T follicular helper cell (primary cell): Measurements from ENCODE around the gene ZNF48.

Experiments used
- DNase-seq: peaks from one replicate; pipeline ENCODE4 v3.0.0-alpha.2; 2020; ENCODE audit warnings: low read depth

The ZNF48 gene

GRCh38 chr16:30407804-30408534 lies 12.7 kb downstream of the ZNF48 start:
- no peak for DNase-seq

- peak; percentile 89 for DNase-seq
These were observed 14.2 kb downstream of the ZNF48 start for GRCh38 chr16:30409125-30410060.

GRCh38 chr16:30413112-30413806 lies 18.0 kb downstream of the ZNF48 start:
- no peak for DNase-seq

GRCh38 chr16:30414159-30414558 lies 18.9 kb downstream of the ZNF48 start:
- no peak for DNase-seq

- no peak for DNase-seq
These were observed 20.9 kb downstream of the ZNF48 start for GRCh38 chr16:30416047-30416603.

GRCh38 chr16:30416624-30417528 lies 21.7 kb downstream of the ZNF48 start:
- no peak for DNase-seq

- peak; percentile 83 for DNase-seq
These were observed 22.5 kb downstream of the ZNF48 start for GRCh38 chr16:30417529-30418349.

- DNase-seq = no peak
These were observed 23.3 kb downstream of the ZNF48 start for GRCh38 chr16:30418350-30419181.

GRCh38 chr16:30421010-30421409 lies 25.8 kb downstream of the ZNF48 start:
- DNase-seq = no peak

GRCh38 chr16:30428055-30428454 lies 32.8 kb downstream of the ZNF48 start:
- no peak for DNase-seq

- DNase-seq = no peak
These were observed 34.1 kb downstream of the ZNF48 start for GRCh38 chr16:30429418-30429677.

GRCh38 chr16:30429678-30430427 lies 34.6 kb downstream of the ZNF48 start, which contains the start of gene DCTPP1:
Gene DCTPP1, minus strand, starts transcription at chr16:30430030. Its CDS starts 50 bp downstream, at chr16:30429980.
- DNase-seq = peak; percentile 94

- DNase-seq = peak; percentile 10
These were observed 35.3 kb downstream of the ZNF48 start for GRCh38 chr16:30430428-30430970.

- DNase-seq = no peak
These were observed 39.6 kb downstream of the ZNF48 start for GRCh38 chr16:30434852-30435251.

- DNase-seq = no peak
These were observed 42.4 kb downstream of the ZNF48 start for GRCh38 chr16:30437511-30438046.

- DNase-seq = no peak
These were observed 43.6 kb downstream of the ZNF48 start for GRCh38 chr16:30438835-30439234.

- DNase-seq = no peak
These were observed 44.6 kb downstream of the ZNF48 start for GRCh38 chr16:30439720-30440348.

- DNase-seq = no peak
These were observed 48.4 kb downstream of the ZNF48 start for GRCh38 chr16:30443631-30444030.
